HG03439 (cell line): ENCODE data around the gene BAIAP2.
"Not testable (repeated sequence)": the region's sequence is repeated elsewhere in the genome, so short reads cannot be mapped to it uniquely, and the experiment has no call there.

Source experiments
- ATAC-seq: cut with Tn5 transposase; IDR thresholded peaks from one replicate; pipeline ENCODE4 v1.9.1; 2021; ENCODE audit warnings: mild to moderate bottlenecking, moderate library complexity; ENCODE audit not compliant: unreplicated experiment

The BAIAP2 gene

DNA sequence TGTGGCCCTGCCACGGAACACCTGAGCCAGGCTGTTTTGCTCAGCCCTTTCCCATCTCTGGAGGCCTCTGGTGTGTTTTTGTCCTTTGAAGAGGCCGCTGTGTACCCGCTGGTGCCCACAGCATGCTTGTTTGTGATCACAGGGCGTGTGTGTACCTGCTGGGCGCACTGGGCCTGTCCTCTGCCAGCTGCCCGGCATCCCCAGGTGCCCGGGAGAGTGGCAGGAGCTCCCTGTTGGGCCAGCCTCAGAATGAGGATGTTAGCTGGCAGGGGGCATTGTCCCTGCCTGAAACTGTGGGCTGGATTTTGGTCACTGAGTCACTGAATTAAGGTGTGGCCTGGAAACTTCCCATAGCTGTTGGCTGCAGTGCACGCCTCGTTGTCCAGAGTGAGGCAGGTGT, 31.1 kb downstream of the BAIAP2 start:
- ATAC-seq: no peak

DNA sequence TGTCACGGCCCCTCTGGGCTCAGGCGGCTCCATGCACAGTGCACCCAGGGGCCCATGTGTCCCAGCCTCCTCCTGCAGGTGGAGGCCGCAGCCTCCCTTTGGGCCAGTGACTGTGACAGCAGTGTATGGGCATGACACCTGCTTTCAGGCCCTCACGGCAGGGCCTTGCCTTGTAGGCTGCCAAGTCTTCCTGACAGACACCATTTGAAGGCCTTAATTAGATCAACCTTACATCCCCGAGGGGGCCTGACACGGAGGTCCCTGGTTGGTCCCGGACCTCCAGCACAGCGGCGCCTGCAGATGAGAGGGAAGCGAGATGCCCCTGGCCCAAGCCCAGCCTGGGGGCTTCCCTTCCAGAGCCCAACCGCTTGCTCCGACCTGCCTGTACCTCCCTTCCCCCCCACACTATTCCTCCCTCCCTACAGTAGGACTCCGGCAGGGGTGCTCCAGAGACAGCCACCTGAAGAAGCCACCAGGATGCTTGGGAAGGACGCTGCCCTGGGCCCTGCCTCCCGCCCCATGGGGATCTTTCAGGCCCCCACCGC, 31.9 kb downstream of the BAIAP2 start:
- ATAC-seq: no peak

DNA sequence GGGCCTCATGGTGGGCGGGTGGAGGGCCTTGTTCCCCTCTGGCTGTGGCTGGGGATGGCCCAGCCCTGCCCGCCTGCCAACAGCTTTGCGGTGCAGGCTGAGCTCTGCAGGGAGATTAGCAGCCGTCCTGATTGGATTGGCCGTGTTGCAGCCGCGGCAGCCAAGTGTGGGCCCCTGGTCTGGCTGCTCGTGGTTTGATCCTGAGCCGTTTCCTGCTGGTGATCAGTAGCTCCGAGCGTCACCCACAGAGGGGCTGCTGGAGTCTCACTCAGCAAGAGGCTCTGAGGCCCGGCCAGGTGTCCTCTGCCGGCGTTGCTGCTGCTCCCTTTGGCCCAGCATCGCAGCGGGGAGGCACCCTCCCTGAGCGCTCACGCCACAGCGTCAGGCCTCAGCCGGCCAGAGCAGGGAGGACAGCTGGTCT, 32.5 kb downstream of the BAIAP2 start:
- ATAC-seq: no peak

DNA sequence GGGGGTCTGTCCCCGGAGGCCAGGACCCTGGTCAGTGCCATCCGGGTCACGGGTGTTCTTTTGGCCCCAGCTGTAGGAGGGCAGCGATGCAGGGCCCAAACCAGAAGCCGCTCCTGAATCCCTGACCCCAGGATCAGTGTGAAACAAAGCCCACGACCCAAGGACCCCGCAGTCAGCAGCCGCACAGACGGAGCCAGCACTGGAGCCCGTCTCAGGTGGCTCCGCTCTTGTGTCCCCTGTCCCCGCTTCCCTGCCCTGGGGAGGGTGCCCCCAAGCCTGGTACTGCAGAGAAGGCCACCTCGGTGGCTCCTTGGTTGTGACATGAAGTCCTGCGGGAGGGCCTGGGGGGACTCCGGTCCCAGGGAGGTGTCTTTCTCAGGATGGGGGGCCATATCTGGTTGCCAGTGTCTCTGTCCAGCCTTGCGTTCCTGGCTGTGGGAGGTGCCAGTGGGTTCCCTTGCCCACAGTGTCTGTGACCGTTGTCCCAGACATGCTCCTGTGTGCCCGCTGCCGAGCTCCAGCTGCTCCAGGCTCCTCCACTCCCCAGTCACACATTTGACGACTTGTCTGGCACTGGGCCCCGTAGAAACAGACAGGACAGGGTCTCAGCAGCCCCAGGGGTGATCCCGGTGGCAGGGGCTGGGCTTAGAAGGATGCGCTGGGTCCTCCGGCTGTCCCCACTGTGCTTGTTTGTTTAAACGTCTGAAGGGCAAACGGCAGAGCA, 33.6 kb downstream of the BAIAP2 start:
- ATAC-seq: no peak

DNA sequence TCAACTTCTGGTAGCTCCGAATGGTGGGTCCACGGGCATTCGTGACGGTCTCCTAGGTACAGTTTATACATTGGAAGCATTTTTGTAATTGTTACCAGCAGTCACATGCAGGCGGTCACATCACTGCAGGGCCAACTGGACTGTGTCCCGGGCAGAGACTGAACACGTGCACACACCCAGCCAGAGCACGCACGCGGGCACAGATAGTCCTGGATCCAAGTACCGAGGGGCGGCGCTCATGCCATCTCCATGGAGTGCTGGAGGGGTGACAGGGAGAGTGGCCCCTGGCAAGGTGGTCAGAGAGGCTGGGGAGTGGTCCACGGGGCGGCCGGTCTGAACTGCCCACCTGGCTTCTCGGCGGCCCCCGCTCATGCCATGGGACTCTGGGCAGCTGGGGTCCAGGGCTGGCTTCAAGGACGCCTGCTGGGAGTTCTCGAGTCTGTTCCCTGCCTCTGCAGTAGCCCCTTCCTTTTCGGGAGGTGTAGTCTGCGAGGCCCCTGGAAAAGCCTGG, 34.2 kb downstream of the BAIAP2 start:
- ATAC-seq: no peak

DNA sequence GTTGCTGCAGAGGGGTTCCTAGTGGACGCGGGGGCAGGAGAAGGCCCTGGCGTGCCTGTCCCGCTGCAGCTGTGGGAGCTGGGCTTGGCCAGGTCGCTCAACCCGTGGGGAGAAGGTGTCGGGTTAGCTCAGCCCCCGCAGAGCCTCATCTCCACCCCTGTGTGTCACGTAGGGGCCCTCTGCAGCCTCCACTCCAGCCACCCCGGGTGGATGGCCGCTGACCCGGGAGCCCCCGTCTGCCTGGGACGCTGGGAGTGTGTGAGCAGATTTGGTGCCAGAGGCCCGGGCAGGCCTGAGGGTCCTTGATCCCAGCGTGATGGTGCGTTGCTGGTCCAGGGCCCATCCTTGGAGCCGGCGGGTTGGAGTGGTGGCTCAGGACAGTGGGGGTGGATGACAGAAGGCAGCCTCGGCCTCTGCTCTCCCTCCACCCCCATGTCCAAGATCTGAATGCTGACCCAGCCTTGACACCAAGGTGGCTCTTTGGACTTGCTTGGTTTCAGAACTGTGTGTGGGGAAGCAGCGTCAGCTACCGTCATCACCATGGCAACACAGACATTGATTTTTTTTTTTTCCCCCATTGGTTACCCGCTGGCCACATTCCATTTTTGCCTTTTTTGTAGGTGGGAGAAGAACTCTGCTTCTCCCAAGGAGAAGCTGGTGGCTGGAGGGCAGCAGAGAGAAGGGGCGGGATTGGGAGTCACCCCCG, 35.7 kb downstream of the BAIAP2 start:
- no peak for ATAC-seq

DNA sequence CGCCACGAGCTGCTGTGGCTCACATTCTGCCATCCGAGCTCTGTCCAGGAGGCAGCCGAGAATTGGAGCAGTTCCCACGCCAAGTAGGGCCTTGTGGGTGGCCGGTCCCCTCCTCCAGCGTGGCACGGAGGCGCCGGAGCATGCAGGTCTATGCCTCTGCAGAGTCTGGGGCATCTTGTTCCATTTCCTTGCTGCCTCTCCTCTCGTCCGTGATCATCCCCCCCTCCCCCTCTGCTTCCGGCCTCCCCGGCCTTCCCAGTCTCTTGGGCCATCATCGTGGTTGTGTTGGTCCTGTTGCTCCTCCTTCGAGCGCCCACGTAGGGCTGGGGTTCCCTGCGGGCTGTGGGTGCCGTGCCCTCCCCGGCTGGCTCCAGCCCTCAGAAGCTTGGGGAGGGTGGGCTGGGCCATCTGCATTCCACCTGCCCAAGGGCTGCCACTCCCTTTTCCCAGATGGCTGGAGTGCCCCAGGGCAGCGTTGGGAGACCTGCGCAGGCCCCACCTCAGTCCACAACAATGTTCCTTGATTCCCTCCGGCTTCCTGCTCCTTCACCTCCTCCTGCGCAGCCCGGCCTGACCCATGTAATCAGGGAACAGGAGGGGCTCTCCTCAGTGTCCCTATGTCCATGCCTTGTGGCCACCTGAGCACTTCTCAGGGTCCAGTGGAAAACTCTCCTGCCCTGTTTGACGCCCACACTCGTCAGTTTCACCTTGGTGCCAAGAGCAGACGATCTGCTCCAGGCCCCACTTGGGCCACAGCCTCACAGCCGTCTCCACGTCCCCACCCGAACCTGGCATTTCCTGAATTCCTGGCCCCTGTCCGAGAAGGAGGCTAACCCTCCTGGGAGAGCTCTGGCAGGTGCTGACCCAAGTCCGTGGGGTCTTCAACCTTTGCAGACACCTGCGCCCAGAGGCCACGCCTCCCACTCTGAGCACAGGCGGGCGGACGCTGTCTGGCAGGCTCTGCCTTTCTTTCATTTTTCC, 37.1 kb downstream of the BAIAP2 start:
- no peak for ATAC-seq

DNA sequence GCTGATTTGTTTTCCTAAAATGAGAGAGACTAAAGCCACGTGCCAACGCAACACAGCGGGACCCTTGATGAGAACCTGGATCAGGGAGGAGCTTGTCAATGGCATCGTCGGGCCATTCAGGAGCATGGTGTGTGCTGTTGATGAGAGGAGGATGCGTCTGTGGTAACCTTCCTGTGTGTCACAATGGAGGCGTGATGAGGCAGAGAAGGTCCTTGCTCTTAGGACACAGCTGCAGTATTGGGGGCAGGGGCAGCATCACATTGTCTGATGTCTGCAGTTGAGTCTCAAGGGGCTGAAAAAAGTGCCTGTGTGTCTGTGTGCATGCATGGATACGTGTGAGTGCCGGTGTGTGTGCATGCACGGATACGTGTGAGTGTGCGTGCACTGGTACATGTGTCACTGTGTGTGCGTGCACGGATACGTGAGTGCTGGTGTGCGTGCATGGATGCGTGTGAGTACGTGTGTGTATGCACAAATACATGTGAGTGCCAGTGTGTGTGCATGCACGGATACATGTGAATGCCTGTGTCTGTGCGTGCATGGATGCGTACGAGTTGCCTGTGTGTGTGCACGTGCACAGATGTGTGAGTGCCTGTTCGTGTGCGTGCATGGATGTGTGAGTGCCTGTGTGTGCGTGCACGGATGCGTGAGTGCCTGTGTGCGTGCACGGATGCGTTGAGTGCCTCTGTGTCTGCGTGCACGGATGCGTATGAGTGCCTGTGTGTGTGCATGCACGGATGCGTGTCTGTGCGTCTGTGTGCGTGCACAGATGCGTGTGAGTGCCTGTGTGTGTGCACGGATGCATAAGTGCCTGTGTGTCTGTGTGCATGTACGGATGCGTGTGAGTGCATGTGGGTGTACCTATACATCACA, 39.3 kb downstream of the BAIAP2 start:
- no peak for ATAC-seq

DNA sequence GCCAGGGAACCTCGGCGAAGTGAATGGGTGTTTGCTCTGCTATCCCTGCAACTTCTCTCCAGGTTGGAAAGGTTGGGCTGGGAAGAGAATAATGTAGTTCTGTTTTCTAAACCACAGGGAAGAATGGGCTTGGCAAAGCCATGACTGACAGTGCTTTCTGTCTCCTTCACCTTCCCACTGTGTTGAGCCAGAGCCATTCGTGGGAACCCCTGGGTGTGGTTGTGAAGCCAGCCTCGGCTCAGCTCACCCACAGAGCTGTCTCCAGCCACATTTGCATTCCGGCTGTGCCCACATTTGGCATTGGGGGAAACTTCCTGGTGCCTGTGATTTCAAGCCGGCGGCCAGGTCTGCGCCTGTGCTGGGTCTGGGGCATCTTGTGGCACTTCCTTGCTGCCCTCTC, 39.9 kb downstream of the BAIAP2 start:
- ATAC-seq: no peak

DNA sequence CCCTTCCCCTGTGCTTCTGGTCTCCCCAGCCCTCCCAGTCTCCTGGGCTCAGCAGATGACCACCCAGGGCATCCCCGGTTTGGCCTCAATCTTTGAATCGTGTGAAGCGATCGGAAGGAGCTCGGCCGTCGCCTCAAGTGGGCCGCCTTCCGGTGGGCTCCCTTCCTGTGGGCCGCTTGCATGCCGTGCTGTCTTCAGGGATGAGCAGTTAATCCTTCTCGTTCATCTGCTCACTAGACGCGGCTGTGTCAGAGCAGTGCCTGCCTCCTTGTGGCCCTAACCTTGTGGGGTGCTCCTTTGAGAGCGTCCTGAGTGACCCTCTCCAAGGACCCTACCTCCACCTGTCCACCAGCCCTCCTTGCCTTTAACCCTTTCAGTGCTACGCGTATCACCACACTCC, 40.4 kb downstream of the BAIAP2 start:
- ATAC-seq: no peak

DNA sequence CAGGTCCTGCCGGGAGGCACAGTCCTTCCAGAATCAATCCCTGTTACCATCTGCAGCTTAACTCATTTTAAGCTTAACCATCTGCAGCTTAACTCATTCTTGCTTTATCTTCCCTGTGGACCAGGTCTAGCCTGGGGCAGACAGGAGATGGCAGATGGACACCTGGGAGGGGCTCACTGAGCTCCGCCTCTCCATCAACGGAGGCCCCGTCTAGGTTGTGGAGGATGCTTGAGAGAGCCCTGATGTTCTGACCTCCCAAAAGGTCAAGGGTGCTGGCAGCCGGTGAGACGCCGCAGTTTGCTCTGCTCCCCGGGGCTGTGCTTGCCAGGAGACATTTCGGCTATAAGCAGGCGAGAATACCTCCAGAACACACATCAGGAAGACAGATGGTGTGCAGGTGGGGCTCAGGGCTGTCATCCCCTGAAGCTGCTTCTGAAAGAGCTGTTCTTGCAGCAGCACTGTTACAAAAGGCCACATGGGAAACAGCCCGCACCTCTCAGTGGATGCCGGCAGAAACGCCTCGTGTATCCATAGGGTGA, 41.3 kb downstream of the BAIAP2 start:
- no peak for ATAC-seq

DNA sequence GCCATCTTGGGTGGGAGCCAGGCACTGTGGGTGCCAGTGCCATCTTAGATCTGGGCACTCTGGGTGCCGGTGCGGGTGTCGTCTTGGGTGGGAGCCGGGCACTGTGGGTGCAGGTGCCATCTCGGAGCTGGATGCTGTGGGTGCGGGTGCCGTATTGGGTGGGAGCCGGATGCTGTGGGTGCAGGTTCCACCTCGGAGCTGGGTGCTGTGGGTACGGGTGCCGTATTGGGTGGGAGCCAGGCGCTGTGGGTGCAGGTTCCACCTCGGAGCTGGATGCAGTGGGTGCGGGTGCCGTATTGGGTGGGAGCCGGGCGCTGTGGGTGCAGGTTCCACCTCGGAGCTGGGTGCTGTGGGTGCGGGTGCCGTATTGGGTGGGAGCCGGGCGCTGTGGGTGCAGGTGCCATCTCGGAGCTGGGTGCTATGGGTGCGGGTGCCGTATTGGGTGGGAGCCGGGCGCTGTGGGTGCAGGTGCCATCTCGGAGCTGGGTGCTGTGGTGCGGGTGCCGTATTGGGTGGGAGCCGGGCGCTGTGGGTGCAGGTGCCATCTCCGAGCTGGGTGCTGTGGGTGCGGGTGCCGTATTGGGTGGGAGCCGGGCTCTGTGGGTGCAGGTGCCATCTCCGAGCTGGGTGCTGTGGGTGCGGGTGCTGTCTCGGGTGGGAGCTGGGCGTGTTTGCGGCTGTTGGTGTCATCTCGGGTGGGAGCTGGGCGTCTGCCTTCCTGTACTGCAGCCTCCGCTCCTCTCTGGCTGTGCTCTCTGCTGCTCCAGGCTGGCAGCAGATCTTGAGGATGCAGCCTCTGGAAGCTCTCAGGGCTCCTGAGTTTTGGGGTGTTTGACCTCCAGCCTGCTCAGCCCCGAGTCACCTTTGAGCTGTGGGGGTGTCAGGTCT, 43.3 kb downstream of the BAIAP2 start:
- not testable (repeated sequence) for ATAC-seq

DNA sequence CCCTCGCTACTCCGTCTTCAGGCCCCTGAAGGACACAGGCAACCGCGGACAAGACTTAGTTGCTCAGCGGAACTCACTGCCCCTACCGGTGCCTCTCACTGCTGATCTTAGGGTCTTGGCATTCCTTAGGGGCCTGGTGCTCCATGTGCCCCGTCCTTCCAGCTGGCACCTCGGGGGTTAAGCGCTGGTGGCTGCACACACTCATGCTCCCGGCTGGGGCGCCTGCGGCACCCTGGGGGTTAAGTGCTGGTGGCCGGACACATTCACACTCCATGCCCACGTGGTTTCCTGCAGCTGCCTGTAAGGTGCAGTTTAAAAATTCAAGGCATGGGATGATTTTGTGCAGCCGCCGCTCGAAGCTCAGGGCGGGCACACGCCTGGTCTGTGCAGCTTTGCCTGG, 45.1 kb downstream of the BAIAP2 start:
- no peak for ATAC-seq

DNA sequence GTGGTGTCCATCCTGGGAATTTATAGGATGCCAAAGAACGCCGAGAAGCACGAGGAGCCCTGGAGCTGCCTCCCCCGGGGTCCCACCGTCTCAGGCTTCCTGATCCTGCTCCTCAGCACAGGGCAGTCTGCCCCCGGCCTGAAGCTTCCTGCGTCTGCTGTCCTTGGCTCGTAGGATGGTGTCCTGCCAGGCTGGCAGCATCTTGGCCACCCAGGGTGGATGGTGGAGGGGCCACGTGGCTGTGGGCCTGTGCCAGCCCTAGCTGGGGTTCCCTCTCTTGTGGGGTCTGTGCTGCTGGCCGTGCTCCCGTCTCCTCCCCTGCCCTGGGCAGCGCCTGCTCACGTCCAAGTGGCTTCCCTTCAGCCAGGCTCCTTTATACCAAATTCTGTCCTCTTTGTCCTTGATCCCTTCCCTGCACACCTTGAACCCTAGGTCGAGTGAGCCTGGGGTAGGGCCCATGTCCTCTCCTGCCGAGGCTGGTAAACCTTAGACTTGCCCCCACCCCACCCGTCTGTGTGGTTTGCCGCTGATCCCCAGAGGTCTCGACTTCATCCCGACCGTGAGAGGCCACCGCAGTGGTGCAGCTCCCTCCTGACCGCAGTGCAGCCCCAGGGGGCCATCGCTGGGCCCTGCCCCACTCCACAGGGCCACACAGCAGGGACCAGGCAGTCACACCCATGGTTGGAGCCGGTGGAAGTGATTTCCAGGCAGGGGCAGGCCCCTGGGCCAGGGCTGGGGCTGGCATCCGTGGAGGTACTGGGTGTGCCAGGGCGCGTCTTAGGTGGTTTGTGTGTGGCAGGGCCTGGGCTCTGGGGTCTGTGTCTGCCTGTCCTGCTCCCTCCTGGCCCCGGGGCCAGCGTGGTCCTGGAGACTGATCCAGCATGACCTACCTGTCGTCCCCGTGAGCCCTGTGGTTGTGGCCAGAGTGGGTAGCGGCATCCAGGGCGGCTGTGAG, 46.5 kb downstream of the BAIAP2 start:
- no peak for ATAC-seq

DNA sequence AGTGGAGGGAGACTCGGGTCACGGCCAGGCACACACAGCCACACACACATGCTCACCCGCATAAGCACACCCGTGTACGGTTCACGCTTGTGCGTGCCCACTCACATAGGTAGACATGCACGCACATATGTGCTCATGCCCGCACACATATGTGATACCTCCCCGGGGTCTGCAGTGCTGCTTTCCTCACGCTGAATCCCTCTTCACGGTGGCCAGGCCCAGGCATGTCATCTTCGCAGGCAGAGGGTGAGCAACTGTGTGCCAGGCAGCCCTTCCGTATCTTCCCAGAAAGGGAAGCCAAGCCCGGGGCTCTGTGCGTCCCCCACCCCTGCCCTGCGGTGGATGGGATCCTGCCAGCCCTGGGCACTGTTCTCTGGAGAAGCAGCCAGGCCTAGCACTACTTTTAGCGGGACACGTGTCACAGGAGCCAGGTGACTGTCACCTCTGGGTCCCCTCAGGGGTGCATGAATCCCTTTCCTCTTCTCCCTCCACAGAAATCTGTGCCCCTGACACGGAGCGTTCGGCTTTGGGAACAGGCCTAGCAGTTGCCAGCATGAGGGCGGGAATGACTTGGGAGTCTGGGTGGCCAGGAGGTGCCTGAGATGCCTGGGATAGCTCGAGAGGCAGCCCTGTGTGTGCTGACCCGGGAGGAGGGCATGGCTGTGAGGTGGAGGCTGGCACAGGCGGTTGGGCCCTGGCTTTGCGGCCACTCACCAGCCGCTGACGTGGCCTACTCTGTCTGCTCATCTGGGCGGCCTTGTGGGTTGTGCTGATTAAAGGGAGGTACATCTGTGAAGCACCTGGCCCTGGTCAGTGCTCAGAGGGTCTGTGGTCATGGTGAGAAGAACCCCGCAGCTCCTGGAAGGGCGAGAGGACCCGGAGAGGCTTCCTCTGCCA, 47.5 kb downstream of the BAIAP2 start:
- ATAC-seq: no peak

DNA sequence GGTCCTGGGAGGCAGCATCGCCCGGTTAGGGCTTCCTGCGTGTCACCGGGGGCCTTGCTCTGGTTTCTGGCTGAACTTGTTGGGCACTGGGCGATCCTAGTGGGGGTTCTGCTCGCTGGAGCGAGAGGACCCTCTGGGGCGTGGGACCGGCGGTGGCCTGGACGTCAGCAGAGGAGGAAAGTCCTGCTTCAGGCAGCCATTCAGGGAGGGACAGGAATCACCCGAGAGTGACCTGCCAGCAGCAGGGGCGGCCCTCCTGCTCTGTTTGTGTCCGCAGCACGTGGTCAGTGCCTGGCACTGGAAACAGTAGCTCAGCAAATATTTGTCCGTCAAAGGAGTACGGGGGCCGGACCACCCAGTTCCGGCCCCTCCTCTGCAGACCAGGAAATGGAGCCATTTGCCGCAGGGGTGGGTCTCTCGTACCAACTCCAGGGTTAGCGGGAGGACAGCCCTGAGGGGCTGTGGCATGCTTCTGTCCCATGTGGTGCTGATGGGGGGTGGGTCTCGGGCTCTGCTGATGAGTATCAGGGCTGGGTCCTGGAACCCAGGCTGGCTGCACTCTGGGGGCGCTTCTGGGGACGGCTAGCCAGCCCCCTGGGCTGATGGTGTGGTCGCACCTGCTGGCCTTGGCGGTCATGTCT, 48.3 kb downstream of the BAIAP2 start:
- no peak for ATAC-seq
